Stimulated activated naive CD8-positive, alpha-beta T cell treated with anti-CD3 and anti-CD28 coated beads, Interleukin-15, Interleukin-2, amounts not matched to agents 100 ng/mL and 50 ng/mL, for 24 hours (primary cell): Measurements from ENCODE around the gene DTNB.

Source experiments
- H3K27ac Mint-ChIP-seq: one replicate; pipeline ENCODE4 v1.8.0; 2021; ENCODE audit warnings: mild to moderate bottlenecking, mixed read lengths
- H3K27me3 Mint-ChIP-seq: one replicate; pipeline ENCODE4 v1.8.0; 2021; ENCODE audit warnings: mixed read lengths
- H3K36me3 Mint-ChIP-seq: one replicate; pipeline ENCODE4 v1.8.0; 2021; ENCODE audit warnings: low read depth, mixed read lengths
- H3K4me1 Mint-ChIP-seq: one replicate; pipeline ENCODE4 v1.8.0; 2021; ENCODE audit warnings: low read depth, mixed read lengths
- H3K4me3 Mint-ChIP-seq: one replicate; pipeline ENCODE4 v1.8.0; 2021; ENCODE audit warnings: mild to moderate bottlenecking, mixed read lengths
- H3K9me3 Mint-ChIP-seq: one replicate; pipeline ENCODE4 v1.8.0; 2021; ENCODE audit warnings: mixed read lengths

The DTNB gene

GRCh38 chr2:25337891-25338290 is 335.5 kb downstream of the DTNB start:
- H3K9me3 Mint-ChIP-seq, result no peaks in the 10 kb centered on the region
- H3K27ac Mint-ChIP-seq, result peak overlapping the region; percentile 85
- peaks cover 69% of the 10 kb centered on the region for H3K4me1 Mint-ChIP-seq
- H3K36me3 Mint-ChIP-seq, result peaks cover 11% of the 10 kb centered on the region
- peak overlapping the region; percentile 31 for H3K4me3 Mint-ChIP-seq
- H3K27me3 Mint-ChIP-seq, result no peaks in the 10 kb centered on the region

- H3K36me3 Mint-ChIP-seq, result peaks cover 14% of the 10 kb centered on the region
- H3K4me1 Mint-ChIP-seq, result peaks cover 75% of the 10 kb centered on the region
- H3K27ac Mint-ChIP-seq, result peak overlapping the region; percentile 85
- peak overlapping the region; percentile 31 for H3K4me3 Mint-ChIP-seq
- H3K9me3 Mint-ChIP-seq, result no peaks in the 10 kb centered on the region
- H3K27me3 Mint-ChIP-seq, result no peaks in the 10 kb centered on the region
Observed at GRCh38 chr2:25337276-25337675, 336.1 kb downstream of the DTNB start.

GRCh38 chr2:25336383-25336841 is 337.0 kb downstream of the DTNB start:
- peaks cover 22% of the 10 kb centered on the region for H3K36me3 Mint-ChIP-seq
- H3K4me1 Mint-ChIP-seq, result peaks cover 84% of the 10 kb centered on the region
- peak overlapping the region; percentile 90 for H3K27ac Mint-ChIP-seq
- H3K27me3 Mint-ChIP-seq, result no peaks in the 10 kb centered on the region
- H3K9me3 Mint-ChIP-seq, result no peaks in the 10 kb centered on the region
- H3K4me3 Mint-ChIP-seq, result no peak overlapping the region

GRCh38 chr2:25335971-25336370 is 337.4 kb downstream of the DTNB start:
- peaks cover 88% of the 10 kb centered on the region for H3K4me1 Mint-ChIP-seq
- no peaks in the 10 kb centered on the region for H3K9me3 Mint-ChIP-seq
- peaks cover 26% of the 10 kb centered on the region for H3K36me3 Mint-ChIP-seq
- H3K4me3 Mint-ChIP-seq, result no peak overlapping the region
- H3K27me3 Mint-ChIP-seq, result no peaks in the 10 kb centered on the region
- H3K27ac Mint-ChIP-seq, result no peak overlapping the region

- H3K27ac Mint-ChIP-seq, result no peak overlapping the region
- no peaks in the 10 kb centered on the region for H3K27me3 Mint-ChIP-seq
- no peaks in the 10 kb centered on the region for H3K9me3 Mint-ChIP-seq
- H3K4me1 Mint-ChIP-seq, result peaks cover 94% of the 10 kb centered on the region
- H3K36me3 Mint-ChIP-seq, result peaks cover 30% of the 10 kb centered on the region
- no peak overlapping the region for H3K4me3 Mint-ChIP-seq
Observed at GRCh38 chr2:25335204-25335603, 338.2 kb downstream of the DTNB start.

GRCh38 chr2:25334482-25334881 is 338.9 kb downstream of the DTNB start:
- H3K36me3 Mint-ChIP-seq, result peaks cover 34% of the 10 kb centered on the region
- H3K27ac Mint-ChIP-seq, result peak overlapping the region; percentile 27
- no peak overlapping the region for H3K4me3 Mint-ChIP-seq

GRCh38 chr2:25333981-25334380 is 339.4 kb downstream of the DTNB start:
- Mint-ChIP-seq H3K27me3 (no peaks in the 10 kb centered on the region), H3K9me3 (no peaks in the 10 kb centered on the region), H3K36me3 (peaks cover 35% of the 10 kb centered on the region), H3K4me3 (no peak overlapping the region), H3K4me1 (peaks cover 91% of the 10 kb centered on the region), H3K27ac (peak overlapping the region; percentile 45)

More at GRCh38 chr2:25334482-25334881, 338.9 kb downstream of the DTNB start:
- Mint-ChIP-seq H3K27me3 (no peaks in the 10 kb centered on the region), H3K9me3 (no peaks in the 10 kb centered on the region), H3K4me1 (peaks cover 96% of the 10 kb centered on the region)

GRCh38 chr2:25332571-25332970 is 340.8 kb downstream of the DTNB start:
- H3K4me3 Mint-ChIP-seq, result no peak overlapping the region
- peak overlapping the region; percentile 88 for H3K27ac Mint-ChIP-seq
- peaks cover 36% of the 10 kb centered on the region for H3K36me3 Mint-ChIP-seq

GRCh38 chr2:25331686-25332365 is 341.6 kb downstream of the DTNB start:
- Mint-ChIP-seq H3K36me3 (peaks cover 38% of the 10 kb centered on the region), H3K4me3 (peak overlapping the region; percentile 15), H3K9me3 (peaks cover 6% of the 10 kb centered on the region), H3K4me1 (peaks cover 70% of the 10 kb centered on the region), H3K27me3 (no peaks in the 10 kb centered on the region), H3K27ac (peak overlapping the region; percentile 88)

More at GRCh38 chr2:25332571-25332970, 340.8 kb downstream of the DTNB start:
- Mint-ChIP-seq H3K9me3 (peaks cover 4% of the 10 kb centered on the region), H3K4me1 (peaks cover 77% of the 10 kb centered on the region), H3K27me3 (no peaks in the 10 kb centered on the region)

GRCh38 chr2:25330937-25331336 is 342.4 kb downstream of the DTNB start:
- peaks cover 65% of the 10 kb centered on the region for H3K4me1 Mint-ChIP-seq
- H3K4me3 Mint-ChIP-seq, result no peak overlapping the region
- peak overlapping the region; percentile 88 for H3K27ac Mint-ChIP-seq
- H3K27me3 Mint-ChIP-seq, result no peaks in the 10 kb centered on the region
- peaks cover 6% of the 10 kb centered on the region for H3K9me3 Mint-ChIP-seq
- H3K36me3 Mint-ChIP-seq, result peaks cover 46% of the 10 kb centered on the region

GRCh38 chr2:25330273-25330672 is 343.1 kb downstream of the DTNB start:
- Mint-ChIP-seq H3K27me3 (no peaks in the 10 kb centered on the region), H3K36me3 (peaks cover 49% of the 10 kb centered on the region), H3K4me1 (peaks cover 64% of the 10 kb centered on the region), H3K4me3 (no peak overlapping the region), H3K9me3 (peaks cover 6% of the 10 kb centered on the region), H3K27ac (no peak overlapping the region)

GRCh38 chr2:25328152-25329085 is 345.0 kb downstream of the DTNB start:
- Mint-ChIP-seq H3K4me1 (peaks cover 64% of the 10 kb centered on the region), H3K27ac (no peak overlapping the region), H3K36me3 (peaks cover 49% of the 10 kb centered on the region)

More at GRCh38 chr2:25328152-25329085, 345.0 kb downstream of the DTNB start:
- Mint-ChIP-seq H3K27me3 (no peaks in the 10 kb centered on the region), H3K4me3 (no peak overlapping the region), H3K9me3 (peaks cover 6% of the 10 kb centered on the region)
